ENCODE data around the gene C2orf15.

Gene C2orf15

GRCh38 chr2:99158599-99158998 lies 17.1 kb downstream of the C2orf15 start:
- FAIRE-seq: no peak
- DNase-seq (ENCODE audit: insufficient read length, low spot score): no peak
- no peak for TF ChIP-seq TAF1 (IDR thresholded peaks at IDR 0.05; ENCODE audit: low read depth, low read length)
- TF ChIP-seq POU2F2 (IDR thresholded peaks at IDR 0.05; ENCODE audit: low read depth, low read length): no peak
- no peak for TF ChIP-seq PAX5 (IDR thresholded peaks at IDR 0.05; ENCODE audit: insufficient read depth, low read length, severe bottlenecking)
- no peak for TF ChIP-seq POLR2AphosphoS5 (IDR thresholded peaks at IDR 0.05; ENCODE audit: low read depth, low read length)
- TF ChIP-seq SPI1 (IDR thresholded peaks at IDR 0.05; ENCODE audit: low read depth, low read length): no peak
- no peak for TF ChIP-seq POLR2A (IDR thresholded peaks at IDR 0.05; ENCODE audit: low read depth, low read length)

GRCh38 chr2:99159594-99159993 lies 18.1 kb downstream of the C2orf15 start:
- FAIRE-seq: no peak
- TF ChIP-seq POU2F2 (IDR thresholded peaks at IDR 0.05; ENCODE audit: low read depth, low read length) (no peak), SPI1 (IDR thresholded peaks at IDR 0.05; ENCODE audit: low read depth, low read length) (no peak), PAX5 (IDR thresholded peaks at IDR 0.05; ENCODE audit: insufficient read depth, low read length, severe bottlenecking) (no peak), POLR2AphosphoS5 (IDR thresholded peaks at IDR 0.05; ENCODE audit: low read depth, low read length) (no peak), TAF1 (IDR thresholded peaks at IDR 0.05; ENCODE audit: low read depth, low read length) (no peak), POLR2A (IDR thresholded peaks at IDR 0.05; ENCODE audit: low read depth, low read length) (no peak)
- DNase-seq (ENCODE audit: insufficient read length, low spot score): no peak

- no peak for TF ChIP-seq POU2F2 (IDR thresholded peaks at IDR 0.05; ENCODE audit: low read depth, low read length)
- no peak for TF ChIP-seq TAF1 (IDR thresholded peaks at IDR 0.05; ENCODE audit: low read depth, low read length)
- no peak for TF ChIP-seq PAX5 (IDR thresholded peaks at IDR 0.05; ENCODE audit: insufficient read depth, low read length, severe bottlenecking)
- TF ChIP-seq POLR2AphosphoS5 (IDR thresholded peaks at IDR 0.05; ENCODE audit: low read depth, low read length): no peak
- no peak for TF ChIP-seq POLR2A (IDR thresholded peaks at IDR 0.05; ENCODE audit: low read depth, low read length)
- TF ChIP-seq SPI1 (IDR thresholded peaks at IDR 0.05; ENCODE audit: low read depth, low read length): no peak
- DNase-seq (ENCODE audit: insufficient read length, low spot score): no peak
- no peak for FAIRE-seq
Measured at GRCh38 chr2:99166218-99166617, 24.7 kb downstream of the C2orf15 start.

- no peak for TF ChIP-seq PAX5 (IDR thresholded peaks at IDR 0.05; ENCODE audit: insufficient read depth, low read length, severe bottlenecking)
- TF ChIP-seq POU2F2 (IDR thresholded peaks at IDR 0.05; ENCODE audit: low read depth, low read length): no peak
- TF ChIP-seq SPI1 (IDR thresholded peaks at IDR 0.05; ENCODE audit: low read depth, low read length): peak; percentile 39; the same call in 1 of the 2 replicates
- FAIRE-seq: no peak
- DNase-seq (ENCODE audit: insufficient read length, low spot score): no peak
Measured at GRCh38 chr2:99169534-99169933, 28.0 kb downstream of the C2orf15 start.

- TF ChIP-seq PAX5 (IDR thresholded peaks at IDR 0.05; ENCODE audit: insufficient read depth, low read length, severe bottlenecking) (no peak), SPI1 (IDR thresholded peaks at IDR 0.05; ENCODE audit: low read depth, low read length) (no peak), POU2F2 (IDR thresholded peaks at IDR 0.05; ENCODE audit: low read depth, low read length) (no peak), TAF1 (IDR thresholded peaks at IDR 0.05; ENCODE audit: low read depth, low read length) (no peak), POLR2A (IDR thresholded peaks at IDR 0.05; ENCODE audit: low read depth, low read length) (no peak), POLR2AphosphoS5 (IDR thresholded peaks at IDR 0.05; ENCODE audit: low read depth, low read length) (no peak)
- no peak for DNase-seq (ENCODE audit: insufficient read length, low spot score)
- FAIRE-seq: no peak
Measured at GRCh38 chr2:99171377-99172140, 30.1 kb downstream of the C2orf15 start.

GRCh38 chr2:99180755-99181623 lies 39.5 kb downstream of the C2orf15 start, which contains the start of the genes MITD1 and MRPL30:
Gene MITD1 (minus strand): TSS chr2:99181058. CDS start chr2:99180981, 77 bp downstream.
Gene MRPL30 (plus strand): TSS chr2:99181184. CDS start chr2:99186204, 5,020 bp downstream.
- peak; percentile 65 for DNase-seq (ENCODE audit: insufficient read length, low spot score)
- FAIRE-seq: peak; percentile 90
- TF ChIP-seq POLR2AphosphoS5 (IDR thresholded peaks at IDR 0.05; ENCODE audit: low read depth, low read length) (peak; percentile 90), PAX5 (IDR thresholded peaks at IDR 0.05; ENCODE audit: insufficient read depth, low read length, severe bottlenecking) (no peak), SPI1 (IDR thresholded peaks at IDR 0.05; ENCODE audit: low read depth, low read length) (0 out of 2 replicates have a peak, but pooled peaks have one; percentile 18), POLR2A (IDR thresholded peaks at IDR 0.05; ENCODE audit: low read depth, low read length) (peak; percentile 87), POU2F2 (IDR thresholded peaks at IDR 0.05; ENCODE audit: low read depth, low read length) (peak; percentile 81; the same call in 1 of the 2 replicates), TAF1 (IDR thresholded peaks at IDR 0.05; ENCODE audit: low read depth, low read length) (peak; percentile 98)

- TF ChIP-seq PAX5 (IDR thresholded peaks at IDR 0.05; ENCODE audit: insufficient read depth, low read length, severe bottlenecking) (no peak), POLR2A (IDR thresholded peaks at IDR 0.05; ENCODE audit: low read depth, low read length) (no peak), SPI1 (IDR thresholded peaks at IDR 0.05; ENCODE audit: low read depth, low read length) (no peak), TAF1 (IDR thresholded peaks at IDR 0.05; ENCODE audit: low read depth, low read length) (no peak), POLR2AphosphoS5 (IDR thresholded peaks at IDR 0.05; ENCODE audit: low read depth, low read length) (no peak), POU2F2 (IDR thresholded peaks at IDR 0.05; ENCODE audit: low read depth, low read length) (no peak)
- DNase-seq (ENCODE audit: insufficient read length, low spot score) (no peak), FAIRE-seq (no peak)
Measured at GRCh38 chr2:99181624-99182000, 40.1 kb downstream of the C2orf15 start.

GRCh38 chr2:99183025-99183424 lies 41.5 kb downstream of the C2orf15 start:
- FAIRE-seq: no peak
- TF ChIP-seq PAX5 (IDR thresholded peaks at IDR 0.05; ENCODE audit: insufficient read depth, low read length, severe bottlenecking): no peak
- no peak for TF ChIP-seq TAF1 (IDR thresholded peaks at IDR 0.05; ENCODE audit: low read depth, low read length)
- TF ChIP-seq POLR2A (IDR thresholded peaks at IDR 0.05; ENCODE audit: low read depth, low read length): no peak
- no peak for TF ChIP-seq POU2F2 (IDR thresholded peaks at IDR 0.05; ENCODE audit: low read depth, low read length)
- TF ChIP-seq SPI1 (IDR thresholded peaks at IDR 0.05; ENCODE audit: low read depth, low read length): no peak
- no peak for TF ChIP-seq POLR2AphosphoS5 (IDR thresholded peaks at IDR 0.05; ENCODE audit: low read depth, low read length)

GRCh38 chr2:99184811-99185210 lies 43.3 kb downstream of the C2orf15 start:
- no peak for DNase-seq (ENCODE audit: insufficient read length, low spot score)
- no peak for TF ChIP-seq POLR2AphosphoS5 (IDR thresholded peaks at IDR 0.05; ENCODE audit: low read depth, low read length)
- no peak for TF ChIP-seq PAX5 (IDR thresholded peaks at IDR 0.05; ENCODE audit: insufficient read depth, low read length, severe bottlenecking)
- TF ChIP-seq SPI1 (IDR thresholded peaks at IDR 0.05; ENCODE audit: low read depth, low read length): no peak
- TF ChIP-seq TAF1 (IDR thresholded peaks at IDR 0.05; ENCODE audit: low read depth, low read length): no peak
- TF ChIP-seq POLR2A (IDR thresholded peaks at IDR 0.05; ENCODE audit: low read depth, low read length): no peak
- TF ChIP-seq POU2F2 (IDR thresholded peaks at IDR 0.05; ENCODE audit: low read depth, low read length): no peak
- no peak for FAIRE-seq

More at GRCh38 chr2:99183025-99183424, 41.5 kb downstream of the C2orf15 start:
- DNase-seq (ENCODE audit: insufficient read length, low spot score): no peak
